ENCODE measurements around the gene LGR5. TPM values are rescaled to one million over a fixed set of nuclear protein-coding genes. Genes with fewer than 3 reads are reported as not detected.

Gene LGR5
- total RNA-seq, 4 donors from 2014 or later, result 0.19 to 2.4 TPM; not detected in 2

DNA sequence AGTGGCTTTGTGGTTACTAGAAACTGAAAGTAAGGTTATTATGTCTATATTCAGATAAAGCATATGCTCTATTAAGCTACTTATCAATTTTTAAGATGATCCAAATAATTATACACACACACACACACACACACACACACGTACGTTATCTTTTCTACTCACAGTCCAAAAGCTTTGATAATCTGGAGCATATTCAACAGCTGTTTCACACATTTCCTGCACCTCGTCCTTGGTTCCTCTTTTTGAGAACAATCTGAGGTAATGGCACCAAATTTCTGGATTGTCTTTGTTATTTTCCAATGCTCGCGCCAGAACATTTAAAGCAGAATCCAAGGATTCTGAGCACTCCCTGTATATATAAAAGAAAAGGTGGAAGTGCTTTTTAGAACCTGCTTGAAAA lies 186.5 kb downstream of the LGR5 start:
- no peak for TF ChIP-seq CTCF (IDR thresholded peaks at IDR 0.05)
- ATAC-seq (ENCODE audit: low FRiP score) (no peak), DNase-seq (ENCODE audit: low spot score) (no peak)

DNA sequence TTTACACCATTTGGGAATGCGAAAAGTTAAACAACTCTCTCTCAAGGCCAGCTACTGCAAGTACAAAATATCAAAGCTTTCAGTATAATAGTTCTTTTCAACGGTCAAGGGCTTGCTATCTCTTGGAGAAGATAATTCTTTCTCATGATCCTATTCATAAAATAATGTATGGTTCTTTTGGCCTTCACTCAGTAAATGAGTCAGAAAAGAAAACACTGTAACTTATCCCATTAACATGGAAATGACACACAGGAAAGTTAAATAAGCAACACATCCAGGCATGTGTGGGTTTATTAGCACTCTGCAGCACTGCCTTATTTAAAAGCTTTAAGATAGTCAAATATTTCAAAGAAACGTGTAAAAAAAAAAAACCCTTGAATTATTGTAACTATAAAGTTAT lies 187.2 kb downstream of the LGR5 start:
- ATAC-seq (ENCODE audit: low FRiP score), result no peak
- TF ChIP-seq CTCF (IDR thresholded peaks at IDR 0.05), result no peak

GRCh38 chr12:71627438-71628002 lies 187.9 kb downstream of the LGR5 start:
- DNase-seq (ENCODE audit: low spot score) (no peak), ATAC-seq (ENCODE audit: low FRiP score) (no peak)
- no peak for TF ChIP-seq CTCF (IDR thresholded peaks at IDR 0.05)

More for the DNA sequence above, 187.2 kb downstream of the LGR5 start:
- DNase-seq (ENCODE audit: low spot score), result no peak

Other genes starting within 250 kb of the LGR5 start
- gene ZFC3H1, start 224.1 kb downstream of the LGR5 start, total RNA-seq, result 100 to 1,000 TPM in 1 of 4 donors, 10 to 100 TPM in 3; 54.6 to 124 (median 85.5) TPM
- gene THAP2, start 224.5 kb downstream of the LGR5 start, total RNA-seq, result 10 to 100 TPM in 1 of 4 donors, 1 to 10 TPM in 3; 1.8 to 21.3 (median 5.9) TPM
- 10 to 100 TPM; 10.3 to 20.0 (median 16.7) TPM for gene TMEM19, start 246.3 kb downstream of the LGR5 start, total RNA-seq

All from omental fat pad (tissue), 4 donors.